Measurements from ENCODE around the gene SEPTIN7.

Gene SEPTIN7

GRCh38 chr7:35761871-35762677, 38.8 kb upstream of the SEPTIN7 start:
- Histone ChIP-seq H3K79me2 (ENCODE audit: low read length) (no peaks in the 10 kb centered on the region), H3K27ac (ENCODE audit: low read length) (no peak overlapping the region), H2AFZ (ENCODE audit: low read depth, low read length) (no peak overlapping the region)

GRCh38 chr7:35762781-35763180, 38.1 kb upstream of the SEPTIN7 start:
- H3K36me3 ChIP-seq (replicated peaks; ENCODE audit: low read depth, low read length), result no peaks in the 10 kb centered on the region
- no peak for TF ChIP-seq EZH2phosphoT487 (IDR thresholded peaks at IDR 0.05; ENCODE audit: low read depth)
- TF ChIP-seq CTCF (IDR thresholded peaks at IDR 0.05; ENCODE audit: low read depth, low read length), result no peak

More at GRCh38 chr7:35761871-35762677, 38.8 kb upstream of the SEPTIN7 start:
- H3K36me3 ChIP-seq (replicated peaks; ENCODE audit: low read depth, low read length), result no peaks in the 10 kb centered on the region
- H3K9ac ChIP-seq (ENCODE audit: low read length), result no peak overlapping the region
- H3K9me3 ChIP-seq (ENCODE audit: insufficient read depth, low read length), result no peaks in the 10 kb centered on the region
- no peaks in the 10 kb centered on the region for H3K4me1 ChIP-seq (ENCODE audit: low read length)
- no peak overlapping the region for H3K4me2 ChIP-seq (ENCODE audit: low read length)
- TF ChIP-seq EZH2phosphoT487 (IDR thresholded peaks at IDR 0.05; ENCODE audit: low read depth) (no peak), CTCF (IDR thresholded peaks at IDR 0.05; ENCODE audit: low read depth, low read length) (no peak)
- H4K20me1 ChIP-seq (ENCODE audit: insufficient read depth, low read length), result no peaks in the 10 kb centered on the region
- H3K27me3 ChIP-seq (ENCODE audit: low read depth, low read length), result 0 out of 2 replicates have a peak, but pooled peaks cover 3% of the 10 kb centered on the region
- H3K4me3 ChIP-seq (ENCODE audit: low read length), result no peak overlapping the region

GRCh38 chr7:35768346-35768745, 32.5 kb upstream of the SEPTIN7 start:
- Histone ChIP-seq H4K20me1 (ENCODE audit: insufficient read depth, low read length) (no peaks in the 10 kb centered on the region), H3K79me2 (ENCODE audit: low read length) (no peaks in the 10 kb centered on the region), H3K27ac (ENCODE audit: low read length) (no peak overlapping the region), H3K9ac (ENCODE audit: low read length) (no peak overlapping the region), H3K36me3 (replicated peaks; ENCODE audit: low read depth, low read length) (no peaks in the 10 kb centered on the region), H3K27me3 (ENCODE audit: low read depth, low read length) (no peaks in the 10 kb centered on the region), H3K4me2 (ENCODE audit: low read length) (no peak overlapping the region), H3K9me3 (ENCODE audit: insufficient read depth, low read length) (no peaks in the 10 kb centered on the region), H3K4me1 (ENCODE audit: low read length) (peaks cover 4% of the 10 kb centered on the region), H2AFZ (ENCODE audit: low read depth, low read length) (no peak overlapping the region), H3K4me3 (ENCODE audit: low read length) (no peak overlapping the region)
- TF ChIP-seq CTCF (IDR thresholded peaks at IDR 0.05; ENCODE audit: low read depth, low read length) (no peak), EZH2phosphoT487 (IDR thresholded peaks at IDR 0.05; ENCODE audit: low read depth) (no peak)

More at GRCh38 chr7:35762781-35763180, 38.1 kb upstream of the SEPTIN7 start:
- Histone ChIP-seq H3K27me3 (ENCODE audit: low read depth, low read length) (0 out of 2 replicates have a peak, but pooled peaks cover 3% of the 10 kb centered on the region), H3K9me3 (ENCODE audit: insufficient read depth, low read length) (no peaks in the 10 kb centered on the region), H4K20me1 (ENCODE audit: insufficient read depth, low read length) (no peaks in the 10 kb centered on the region), H3K9ac (ENCODE audit: low read length) (no peak overlapping the region), H2AFZ (ENCODE audit: low read depth, low read length) (no peak overlapping the region), H3K79me2 (ENCODE audit: low read length) (no peaks in the 10 kb centered on the region), H3K4me3 (ENCODE audit: low read length) (no peak overlapping the region), H3K4me2 (ENCODE audit: low read length) (no peak overlapping the region), H3K27ac (ENCODE audit: low read length) (no peak overlapping the region), H3K4me1 (ENCODE audit: low read length) (no peaks in the 10 kb centered on the region)

GRCh38 chr7:35771776-35772175, 29.1 kb upstream of the SEPTIN7 start:
- H3K36me3 ChIP-seq (replicated peaks; ENCODE audit: low read depth, low read length), result no peaks in the 10 kb centered on the region

More at GRCh38 chr7:35771776-35772175, 29.1 kb upstream of the SEPTIN7 start:
- Histone ChIP-seq H3K4me1 (ENCODE audit: low read length) (peaks cover 4% of the 10 kb centered on the region), H3K79me2 (ENCODE audit: low read length) (no peaks in the 10 kb centered on the region), H3K4me2 (ENCODE audit: low read length) (no peak overlapping the region), H3K27me3 (ENCODE audit: low read depth, low read length) (no peaks in the 10 kb centered on the region), H3K27ac (ENCODE audit: low read length) (no peak overlapping the region), H3K4me3 (ENCODE audit: low read length) (no peak overlapping the region), H3K9me3 (ENCODE audit: insufficient read depth, low read length) (no peaks in the 10 kb centered on the region), H3K9ac (ENCODE audit: low read length) (no peak overlapping the region), H4K20me1 (ENCODE audit: insufficient read depth, low read length) (no peaks in the 10 kb centered on the region), H2AFZ (ENCODE audit: low read depth, low read length) (no peak overlapping the region)
- TF ChIP-seq EZH2phosphoT487 (IDR thresholded peaks at IDR 0.05; ENCODE audit: low read depth) (no peak), CTCF (IDR thresholded peaks at IDR 0.05; ENCODE audit: low read depth, low read length) (no peak)

Data from OCI-LY3 (cell line).